ENCODE results near the gene KRT7.

Gene KRT7

GRCh38 chr12:52212701-52213563 is 20.1 kb upstream of the KRT7 start:
- no peak for DNase-seq

GRCh38 chr12:52213564-52214420 is 19.3 kb upstream of the KRT7 start:
- DNase-seq: no peak

- no peak for DNase-seq
Observed at GRCh38 chr12:52214421-52214802, 18.6 kb upstream of the KRT7 start.

- DNase-seq: no peak
Observed at GRCh38 chr12:52215587-52216031, 17.4 kb upstream of the KRT7 start.

GRCh38 chr12:52216100-52216499 is 16.9 kb upstream of the KRT7 start:
- DNase-seq: no peak

GRCh38 chr12:52216807-52217206 is 16.2 kb upstream of the KRT7 start:
- no peak for DNase-seq

GRCh38 chr12:52217223-52217622 is 15.8 kb upstream of the KRT7 start:
- DNase-seq: no peak

- no peak for DNase-seq
Observed at GRCh38 chr12:52218001-52218400, 15.0 kb upstream of the KRT7 start.

- no peak for DNase-seq
Observed at GRCh38 chr12:52220477-52220876, 12.6 kb upstream of the KRT7 start.

GRCh38 chr12:52221070-52221781 is 11.8 kb upstream of the KRT7 start:
- DNase-seq: no peak

- no peak for DNase-seq
Observed at GRCh38 chr12:52221912-52222457, 11.1 kb upstream of the KRT7 start.

- no peak for DNase-seq
Observed at GRCh38 chr12:52222692-52223091, 10.4 kb upstream of the KRT7 start.

- DNase-seq: no peak
Observed at GRCh38 chr12:52223406-52224039, 9.5 kb upstream of the KRT7 start.

- no peak for DNase-seq
Observed at GRCh38 chr12:52224151-52224550, 8.9 kb upstream of the KRT7 start.

- DNase-seq: no peak
Observed at GRCh38 chr12:52225752-52226151, 7.3 kb upstream of the KRT7 start.

- DNase-seq: no peak
Observed at GRCh38 chr12:52226446-52226845, 6.6 kb upstream of the KRT7 start.

GRCh38 chr12:52227606-52228166 is 5.4 kb upstream of the KRT7 start:
- no peak for DNase-seq

- no peak for DNase-seq
Observed at GRCh38 chr12:52228366-52228765, 4.7 kb upstream of the KRT7 start.

- DNase-seq: no peak
Observed at GRCh38 chr12:52228931-52229330, 4.1 kb upstream of the KRT7 start.

- no peak for DNase-seq
Observed at GRCh38 chr12:52229836-52230343, 3.2 kb upstream of the KRT7 start.

GRCh38 chr12:52230364-52231281 is 2.4 kb upstream of the KRT7 start:
- no peak for DNase-seq
